ENCODE results near the gene KDM5B.

The KDM5B gene

GRCh38 chr1:202689082-202689481, 119.1 kb downstream of the KDM5B start:
- TF ChIP-seq ESRRG (CRISPR knock-in tag; IDR thresholded peaks at IDR 0.05) (no peak), TCF4 (CRISPR knock-in tag; IDR thresholded peaks at IDR 0.05; ENCODE audit: borderline replicate concordance) (no peak), ZC3H10 (CRISPR knock-in tag; IDR thresholded peaks at IDR 0.05) (no peak), ZFP3 (CRISPR knock-in tag; IDR thresholded peaks at IDR 0.05) (no peak), ISL1 (CRISPR knock-in tag; IDR thresholded peaks at IDR 0.05) (no peak), GLIS3 (CRISPR knock-in tag; IDR thresholded peaks at IDR 0.05) (no peak), ZNF565 (CRISPR knock-in tag; conservative IDR thresholded peaks at IDR 0.05; ENCODE audit: low read depth) (no peak), TSHZ2 (CRISPR knock-in tag; IDR thresholded peaks at IDR 0.05) (no peak), TOX (CRISPR knock-in tag; IDR thresholded peaks at IDR 0.05; ENCODE audit: borderline replicate concordance) (no peak), BACH2 (CRISPR knock-in tag; IDR thresholded peaks at IDR 0.05; ENCODE audit: borderline replicate concordance) (no peak), ZFP30 (CRISPR knock-in tag; IDR thresholded peaks at IDR 0.05) (no peak), PPARA (CRISPR knock-in tag; IDR thresholded peaks at IDR 0.05; ENCODE audit: borderline replicate concordance) (no peak), RARB (CRISPR knock-in tag; IDR thresholded peaks at IDR 0.05) (no peak), CREB5 (CRISPR knock-in tag; IDR thresholded peaks at IDR 0.05; ENCODE audit: low read depth) (no peak), POU6F1 (CRISPR knock-in tag; IDR thresholded peaks at IDR 0.05; ENCODE audit: borderline replicate concordance, low read depth) (no peak), ZNF8 (CRISPR knock-in tag; IDR thresholded peaks at IDR 0.05) (no peak)
- TF ChIP-seq, protein P1, sequence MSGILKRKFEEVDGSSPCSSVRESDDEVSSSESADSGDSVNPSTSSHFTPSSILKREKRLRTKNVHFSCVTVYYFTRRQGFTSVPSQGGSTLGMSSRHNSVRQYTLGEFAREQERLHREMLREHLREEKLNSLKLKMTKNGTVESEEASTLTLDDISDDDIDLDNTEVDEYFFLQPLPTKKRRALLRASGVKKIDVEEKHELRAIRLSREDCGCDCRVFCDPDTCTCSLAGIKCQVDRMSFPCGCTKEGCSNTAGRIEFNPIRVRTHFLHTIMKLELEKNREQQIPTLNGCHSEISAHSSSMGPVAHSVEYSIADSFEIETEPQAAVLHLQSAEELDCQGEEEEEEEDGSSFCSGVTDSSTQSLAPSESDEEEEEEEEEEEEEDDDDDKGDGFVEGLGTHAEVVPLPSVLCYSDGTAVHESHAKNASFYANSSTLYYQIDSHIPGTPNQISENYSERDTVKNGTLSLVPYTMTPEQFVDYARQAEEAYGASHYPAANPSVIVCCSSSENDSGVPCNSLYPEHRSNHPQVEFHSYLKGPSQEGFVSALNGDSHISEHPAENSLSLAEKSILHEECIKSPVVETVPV (CRISPR knock-in tag; IDR thresholded peaks at IDR 0.05) = no peak
- no peak for ATAC-seq

DNA sequence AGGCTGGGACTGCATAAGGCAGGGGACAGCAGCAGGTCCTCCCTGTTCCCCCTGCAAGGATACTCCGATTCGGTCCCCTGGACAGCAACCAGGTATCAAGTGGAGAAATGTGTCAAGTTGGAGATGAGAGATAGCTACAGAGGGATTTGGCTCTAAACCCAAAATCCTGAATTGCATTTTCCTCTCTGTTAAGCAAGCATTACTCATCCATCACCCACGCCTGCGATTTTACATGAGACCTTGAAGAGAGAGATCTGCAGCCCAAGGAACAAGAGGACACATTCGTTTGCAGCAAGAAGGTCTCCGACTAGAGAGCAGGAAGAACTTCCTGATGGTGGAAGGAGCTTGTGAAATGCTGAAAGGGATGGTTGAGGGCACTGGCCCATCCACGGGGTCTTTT, 119.8 kb downstream of the KDM5B start:
- no peak for ATAC-seq
- no peak for TF ChIP-seq ZC3H10 (CRISPR knock-in tag; IDR thresholded peaks at IDR 0.05)
- no peak for TF ChIP-seq BACH2 (CRISPR knock-in tag; IDR thresholded peaks at IDR 0.05; ENCODE audit: borderline replicate concordance)
- no peak for TF ChIP-seq PPARA (CRISPR knock-in tag; IDR thresholded peaks at IDR 0.05; ENCODE audit: borderline replicate concordance)
- TF ChIP-seq ISL1 (CRISPR knock-in tag; IDR thresholded peaks at IDR 0.05) = no peak
- no peak for TF ChIP-seq TOX (CRISPR knock-in tag; IDR thresholded peaks at IDR 0.05; ENCODE audit: borderline replicate concordance)

DNA sequence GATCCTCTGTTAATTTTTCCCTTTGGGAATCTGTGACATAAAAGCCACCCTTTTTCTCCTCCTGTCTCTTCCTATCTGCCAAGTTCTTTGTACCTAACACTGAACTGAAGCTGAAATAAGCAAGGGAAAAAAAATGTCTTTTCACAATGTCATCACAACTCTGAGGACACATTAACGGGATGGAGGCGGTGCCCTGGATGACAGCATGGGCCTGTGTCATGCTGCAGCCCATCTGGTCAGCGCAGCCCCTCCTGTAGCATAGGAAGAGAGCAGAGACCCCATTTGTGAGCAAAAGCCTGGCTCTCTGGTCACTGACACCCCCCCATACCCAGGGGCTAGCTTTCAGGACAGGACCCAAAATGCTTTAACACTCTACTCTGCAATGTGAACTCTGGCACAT, 120.4 kb downstream of the KDM5B start:
- ATAC-seq = no peak
- TF ChIP-seq OSR1 (CRISPR knock-in tag; IDR thresholded peaks at IDR 0.05) (no peak), ISL1 (CRISPR knock-in tag; IDR thresholded peaks at IDR 0.05) (no peak), ZNF565 (CRISPR knock-in tag; conservative IDR thresholded peaks at IDR 0.05; ENCODE audit: low read depth) (no peak), TSHZ2 (CRISPR knock-in tag; IDR thresholded peaks at IDR 0.05) (no peak), GLIS3 (CRISPR knock-in tag; IDR thresholded peaks at IDR 0.05) (no peak), BACH2 (CRISPR knock-in tag; IDR thresholded peaks at IDR 0.05; ENCODE audit: borderline replicate concordance) (no peak), TCF4 (CRISPR knock-in tag; IDR thresholded peaks at IDR 0.05; ENCODE audit: borderline replicate concordance) (no peak), PPARA (CRISPR knock-in tag; IDR thresholded peaks at IDR 0.05; ENCODE audit: borderline replicate concordance) (no peak)

Data from SK-N-SH treated with all-trans-retinoic acid at 6 μM for 48 hours (cell line).